Heart right ventricle (tissue), 16 donors: ENCODE measurements around the gene CAPZB. TPM values are rescaled to one million over a fixed set of nuclear protein-coding genes. Genes with fewer than 3 reads are reported as not detected.

Experiments used
- ATAC-seq, 8 donors: fragments of 200-7000 bp; cut with Tn5 transposase; one replicate each; pipeline ENCODE4 v1.9.1; 2020; ENCODE audit warnings: mild to moderate bottlenecking in 8 of 8, moderate library complexity in 8 of 8, moderate number of reproducible peaks in 1 of 8
- DNase-seq, 2 donors: peaks; one replicate each; pipeline ENCODE4 v3.0.0-alpha.2; 2020
- H3K27ac ChIP-seq, 10 donors: fragments of 200-600 bp; sonication (generic) in 2 of 10; one replicate each; pipeline versions ENCODE4 v1.5.0 to v1.8.0; 2020 to 2022; ENCODE audit warnings: mild to moderate bottlenecking in 3 of 10
- H3K27me3 ChIP-seq, 7 donors: fragments of 200-600 bp; one replicate each; pipeline ENCODE4 v1.8.0; 2021 to 2022; ENCODE audit warnings: mild to moderate bottlenecking in 2 of 7
- H3K36me3 ChIP-seq, 9 donors: fragments of 200-600 bp; sonication (generic) in 1 of 9; one replicate each; pipeline versions ENCODE4 v1.5.0 to v1.8.0; 2020 to 2022; ENCODE audit warnings: mild to moderate bottlenecking in 2 of 9
- H3K4me1 ChIP-seq, 9 donors: fragments of 200-600 bp; sonication (generic) in 1 of 9; one replicate each; pipeline versions ENCODE4 v1.5.0 to v1.8.0; 2020 to 2022; ENCODE audit warnings: mild to moderate bottlenecking in 4 of 9
- H3K4me3 ChIP-seq, 10 donors: fragments of 200-600 bp; sonication (generic) in 2 of 10; one replicate each; pipeline versions ENCODE4 v1.5.0 to v1.8.0; 2020 to 2022; ENCODE audit warnings: mild to moderate bottlenecking in 7 of 10, moderate library complexity in 2 of 10
- H3K9me3 ChIP-seq, 11 donors: fragments of 200-600 bp in 10 of 11; sonication (generic) in 2 of 11; one replicate each; pipeline versions ENCODE4 v1.5.0 to v1.8.0; 2013 to 2022; ENCODE audit warnings: mild to moderate bottlenecking in 2 of 11, control low read depth in 1 of 11, moderate library complexity in 1 of 11
- CTCF ChIP-seq, 9 donors: fragments of 200-600 bp; sonication (generic) in 2 of 9; IDR thresholded peaks; one replicate each; pipeline versions ENCODE4 v1.5.0 to v1.8.0; 2021 to 2022; ENCODE audit warnings: antibody characterized with exemption in 9 of 9, mild to moderate bottlenecking in 5 of 9, moderate library complexity in 1 of 9
- WGBS, 2 donors: extraction: QIAGEN DNeasy Blood & Tissue Kit; methylation state at CpG; one replicate each; pipeline ENCODE4 v1.1.7; 2013; ENCODE audit warnings: inconsistent platforms in 1 of 2; 5-methylcytosine and 5-hydroxymethylcytosine counted together
- intact Hi-C, 10 donors: fragments of 100-400 bp; cut with DNase I; formaldehyde crosslinking; loops; one replicate each; pipeline versions ENCODE4 v1.11.1 to v1.14.2; 2022
- polyA plus RNA-seq, 2 donors: library from polyadenylated mRNA; stranded (reverse); fragments of 200-250 nt; gene quantifications; one replicate each; pipeline ENCODE4 v1.2.3, GENCODE V29; 2013
- total RNA-seq, 10 donors: library from RNA; stranded (reverse); fragmentation: NEBNext Ultra II Directional in 3 of 10; extraction: Animal tissue kit (Norgen Biotek cat#: 25700) in 3 of 10; gene quantifications; one replicate each; pipeline versions ENCODE4 v1.2.1 to v1.2.4, GENCODE V29; 2021 to 2023
- donor health status: Arrhythmogenic right ventricular cardiomyopathy.
- donor health status: ischemic (EF 13 %, LVEDD 7.1; RV severe dilation, severe dysfunction).
- donor health status: healthy with polysubstance abuse.
- donor health status: DM: no; HTN: yes; CAD: no.
- donor health status: DM: no; HTN: no; CAD: no.
- donor health status: ischemic (EF 25% LVEDD 6.9; RV normal size, moderate dysfunction).
- donor health status: ischemic (EF 25% LVEDD 5.7; RV mildly dilated, moderate dysfunction).
- donor health status: healthy.
- donor health status: DM: yes; HTN: yes; CAD: no.
- donor health status: Ischemic cardiomyopathy.
- donor health status: ischemic (EF 35%, LVEDD 5.7; RV mildly dilated, moderate dysfunction).
- donor health status: nonischemic (EF 11% LVEDD 7.7; RV severe dilation, severe dysfunction).
- donor health status: DM: yes; HTN: yes; CAD: no.
- donor health status: PGD.
- donor health status: ischemic (EF 29% LVEDD 5.4; RV normal size, mild dysfunction).
- donor health status: nonischemic (EF 23%, LVEDD 6.1; RV moderate dilation, normal function).

CAPZB gene
- total and polyA plus RNA-seq, 12 donors = 158 to 307 (median 228) TPM

DNA sequence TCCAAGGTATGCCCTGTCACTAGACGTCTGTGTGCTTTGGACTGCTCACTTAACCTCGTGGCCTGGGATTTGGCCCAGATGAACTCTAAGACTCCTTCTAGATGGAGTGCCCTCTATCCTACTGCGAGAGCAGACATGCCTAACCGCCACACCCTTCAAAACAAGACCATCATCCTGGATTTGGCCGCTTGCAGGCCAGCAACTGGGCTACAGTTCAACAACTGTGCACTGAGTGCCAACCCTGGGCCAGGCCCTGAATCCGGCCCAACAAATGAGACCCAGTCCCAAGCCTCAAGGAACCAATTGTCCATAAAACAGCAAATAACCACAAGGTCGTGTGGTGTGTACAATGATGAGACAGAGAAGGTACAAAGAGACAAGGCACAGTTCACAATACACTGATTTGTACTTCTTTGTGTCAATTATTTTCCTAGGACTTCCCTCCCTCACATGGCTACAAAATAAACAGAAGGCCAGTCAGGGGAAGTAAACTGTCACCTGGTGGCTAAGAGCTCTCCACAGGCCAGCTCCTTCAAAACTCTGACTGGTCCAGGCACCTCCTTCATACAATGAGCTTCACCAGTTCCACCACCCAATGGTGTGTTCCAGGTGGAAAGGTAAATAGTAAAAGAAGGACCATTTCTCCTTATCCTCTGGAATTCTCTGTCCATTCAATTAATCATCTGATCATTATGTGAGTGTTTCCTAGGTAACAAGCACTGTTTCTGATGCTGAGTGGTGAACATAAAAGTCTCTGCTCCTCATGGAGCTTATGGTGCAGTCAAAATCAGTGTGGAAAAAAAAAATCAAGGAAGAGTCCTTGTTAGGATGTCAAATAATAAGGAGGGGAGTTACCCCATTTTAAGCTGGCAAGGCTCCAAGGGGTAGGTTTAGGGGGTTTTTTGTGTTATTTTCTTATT lies 60.4 kb downstream of the CAPZB start:
- Histone ChIP-seq H3K4me1 (peaks cover 25 to 100% (median 90%) of the 10 kb centered on the region in 9 donors), H3K27me3 (no peaks in the 10 kb centered on the region), H3K36me3 (peaks cover 0 to 25% (median 0%) of the 10 kb centered on the region in 9 donors), H3K4me3 (no peak overlapping the region), H3K27ac (peak overlapping the region in 8 of 10 donors; percentile 37 to 85 (median 76)), H3K9me3 (no peaks in the 10 kb centered on the region)
- intact Hi-C loops = no loop called here
- peak in 5 of 8 donors; percentile 13 to 57 (median 43) for ATAC-seq
- no peak for TF ChIP-seq CTCF (IDR thresholded peaks at IDR 0.05)
- WGBS, 2 donors = 59 to 62% methylated on average over 7 of the region's 7 CpGs
- DNase-seq = no peak

DNA sequence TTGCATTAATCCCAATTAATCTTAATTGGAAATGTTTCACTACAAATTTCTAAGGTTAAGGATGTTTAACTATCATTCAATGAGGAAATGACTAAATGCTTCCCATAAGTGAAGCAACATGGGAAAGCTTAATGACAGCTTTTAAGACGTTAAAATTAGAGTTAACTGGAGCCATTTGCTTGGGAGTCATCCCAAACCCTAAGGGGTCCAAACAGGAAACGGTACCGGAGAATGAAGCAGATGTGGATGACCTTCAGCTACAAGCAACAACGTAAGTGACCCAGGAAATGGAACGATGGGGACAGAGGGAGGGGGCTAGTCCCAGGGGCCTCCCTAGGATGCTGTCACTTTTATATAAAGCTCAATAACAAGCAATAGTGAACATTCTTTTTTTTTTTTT lies 62.2 kb downstream of the CAPZB start:
- H3K36me3 ChIP-seq = peaks cover 0 to 36% (median 9%) of the 10 kb centered on the region in 9 donors
- peak in 7 of 8 donors; percentile 29 to 61 (median 48) for ATAC-seq
- WGBS, 2 donors = 13 to 22% methylated on average over 5 of the region's 5 CpGs
- DNase-seq = no peak
- peak overlapping the region in 9 of 10 donors; percentile 50 to 85 (median 72) for H3K27ac ChIP-seq
- no peak for TF ChIP-seq CTCF (IDR thresholded peaks at IDR 0.05)
- intact Hi-C loops = no loop called here
- H3K9me3 ChIP-seq = no peaks in the 10 kb centered on the region
- no peaks in the 10 kb centered on the region for H3K27me3 ChIP-seq
- peaks cover 18 to 99% (median 83%) of the 10 kb centered on the region in 9 donors for H3K4me1 ChIP-seq
- no peak overlapping the region for H3K4me3 ChIP-seq

DNA sequence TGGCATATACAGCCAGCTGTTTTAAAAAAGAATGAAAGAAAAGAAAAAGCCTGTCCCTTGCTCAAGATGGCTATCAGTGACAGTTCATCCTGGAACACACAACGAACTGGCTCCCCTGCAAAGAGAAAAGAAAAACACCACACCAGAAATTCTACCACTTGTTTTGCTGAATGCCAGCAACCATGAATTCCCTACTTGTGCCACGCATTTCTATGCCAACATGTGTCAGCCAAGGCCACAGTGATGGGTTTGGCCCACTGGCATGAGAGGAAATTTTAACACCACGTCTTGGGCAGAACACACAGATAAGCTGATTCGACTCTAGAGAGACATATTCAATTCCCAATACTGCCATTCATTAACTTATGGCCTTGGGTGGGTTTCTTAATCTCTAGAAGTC lies 64.0 kb downstream of the CAPZB start:
- WGBS, 2 donors = 31 to 49% methylated on average over 4 of the region's 4 CpGs
- H3K4me1 ChIP-seq = peaks cover 17 to 99% (median 82%) of the 10 kb centered on the region in 9 donors
- H3K36me3 ChIP-seq = peaks cover 0 to 39% (median 9%) of the 10 kb centered on the region in 9 donors
- no peaks in the 10 kb centered on the region for H3K9me3 ChIP-seq
- H3K27me3 ChIP-seq = no peaks in the 10 kb centered on the region
- no peak overlapping the region for H3K4me3 ChIP-seq
- DNase-seq (no peak), ATAC-seq (no peak)
- no peak for TF ChIP-seq CTCF (IDR thresholded peaks at IDR 0.05)
- intact Hi-C loops = no loop called here
- H3K27ac ChIP-seq = peak overlapping the region in 5 of 10 donors; percentile 1 to 85 (median 19)

GRCh38 chr1:19420606-19421005 lies 64.7 kb downstream of the CAPZB start:
- Histone ChIP-seq H3K27me3 (no peaks in the 10 kb centered on the region), H3K27ac (peak overlapping the region in 4 of 10 donors; percentile 1 to 85 (median 16)), H3K4me1 (peaks cover 10 to 99% (median 82%) of the 10 kb centered on the region in 9 donors), H3K9me3 (no peaks in the 10 kb centered on the region), H3K4me3 (no peak overlapping the region), H3K36me3 (peaks cover 0 to 46% (median 9%) of the 10 kb centered on the region in 9 donors)
- no peak for ATAC-seq
- WGBS, 2 donors = 96% methylated on average over 4 of the region's 4 CpGs
- intact Hi-C loops = no loop called here
- no peak for DNase-seq
- no peak for TF ChIP-seq CTCF (IDR thresholded peaks at IDR 0.05)
